LNCaP clone FGC (cell line): ENCODE data around the gene DBR1.

Experiments
- DNase-seq: peaks from one replicate; pipeline ENCODE4 v3.0.0-alpha.2; 2011; ENCODE audit warnings: low read depth
- H3K4me3 ChIP-seq: 2 replicates; pipeline ENCODE4 v1.5.1; 2011; ENCODE audit warnings: mild to moderate bottlenecking, low read depth, low read length, control low read depth
- CTCF ChIP-seq: IDR thresholded peaks from 2 replicates; pipeline ENCODE4 v1.5.1; 2012; ENCODE audit warnings: mild to moderate bottlenecking; ENCODE audit not compliant: control insufficient read depth, insufficient read depth; ENCODE audit errors: extremely low read depth

DBR1 gene

GRCh38 chr3:138114431-138114918 lies 60.2 kb downstream of the DBR1 start:
- peak overlapping the region; percentile 57 for H3K4me3 ChIP-seq
- no peak for DNase-seq
- no peak for TF ChIP-seq CTCF

GRCh38 chr3:138113326-138113725 lies 61.4 kb downstream of the DBR1 start:
- no peak for TF ChIP-seq CTCF
- no peak for DNase-seq
- no peak overlapping the region for H3K4me3 ChIP-seq

- no peak overlapping the region for H3K4me3 ChIP-seq
- no peak for TF ChIP-seq CTCF
- no peak for DNase-seq
These were observed 62.4 kb downstream of the DBR1 start for GRCh38 chr3:138112362-138112761.
